Measurements from ENCODE around the gene MEGF8.
A peak's percentile ranks its signal among the peaks of the same experiment; 100 is the strongest.

The MEGF8 gene

GRCh38 chr19:42294471-42295137 is 30.8 kb upstream of the MEGF8 start:
- H3K27ac ChIP-seq, result no peak overlapping the region
- H3K9ac ChIP-seq, result no peak overlapping the region
- H2AFZ ChIP-seq, result no peak overlapping the region
- no peaks in the 10 kb centered on the region for H3K9me3 ChIP-seq (ENCODE audit: control insufficient read depth, low read length)
- H3K4me1 ChIP-seq, result no peaks in the 10 kb centered on the region
- no peak overlapping the region for H3K4me3 ChIP-seq (ENCODE audit: low read depth, low read length)
- H3K36me3 ChIP-seq (ENCODE audit: control insufficient read depth, insufficient read depth, low read length), result no peaks in the 10 kb centered on the region
- H3K27me3 ChIP-seq (ENCODE audit: control insufficient read depth, insufficient read depth, low read length), result no peaks in the 10 kb centered on the region
- H3K79me2 ChIP-seq, result no peaks in the 10 kb centered on the region
- H3K4me2 ChIP-seq (ENCODE audit: low read length), result no peak overlapping the region
- TF ChIP-seq CTCF (IDR thresholded peaks at IDR 0.05), result no peak

GRCh38 chr19:42295342-42295741 is 30.1 kb upstream of the MEGF8 start:
- Histone ChIP-seq H3K9me3 (ENCODE audit: control insufficient read depth, low read length) (no peaks in the 10 kb centered on the region), H2AFZ (no peak overlapping the region), H3K79me2 (no peaks in the 10 kb centered on the region), H3K27me3 (ENCODE audit: control insufficient read depth, insufficient read depth, low read length) (no peaks in the 10 kb centered on the region), H3K36me3 (ENCODE audit: control insufficient read depth, insufficient read depth, low read length) (no peaks in the 10 kb centered on the region), H3K4me2 (ENCODE audit: low read length) (no peak overlapping the region), H3K4me3 (ENCODE audit: low read depth, low read length) (no peak overlapping the region), H3K9ac (no peak overlapping the region), H3K27ac (no peak overlapping the region), H3K4me1 (no peaks in the 10 kb centered on the region)
- TF ChIP-seq CTCF (IDR thresholded peaks at IDR 0.05), result no peak

- no peak overlapping the region for H3K4me2 ChIP-seq (ENCODE audit: low read length)
- no peaks in the 10 kb centered on the region for H3K36me3 ChIP-seq (ENCODE audit: control insufficient read depth, insufficient read depth, low read length)
- peak; percentile 97 for TF ChIP-seq CTCF (IDR thresholded peaks at IDR 0.05)
- H3K9ac ChIP-seq, result no peak overlapping the region
- H3K4me1 ChIP-seq, result no peaks in the 10 kb centered on the region
- no peaks in the 10 kb centered on the region for H3K9me3 ChIP-seq (ENCODE audit: control insufficient read depth, low read length)
- H3K79me2 ChIP-seq, result no peaks in the 10 kb centered on the region
- no peak overlapping the region for H2AFZ ChIP-seq
- no peak overlapping the region for H3K27ac ChIP-seq
- no peak overlapping the region for H3K4me3 ChIP-seq (ENCODE audit: low read depth, low read length)
- no peaks in the 10 kb centered on the region for H3K27me3 ChIP-seq (ENCODE audit: control insufficient read depth, insufficient read depth, low read length)
Observed at GRCh38 chr19:42295831-42296525, 29.5 kb upstream of the MEGF8 start.

GRCh38 chr19:42297039-42297438 is 28.4 kb upstream of the MEGF8 start:
- H2AFZ ChIP-seq, result no peak overlapping the region
- H3K4me2 ChIP-seq (ENCODE audit: low read length), result no peak overlapping the region
- H3K9ac ChIP-seq, result no peak overlapping the region
- no peak overlapping the region for H3K4me3 ChIP-seq (ENCODE audit: low read depth, low read length)
- no peaks in the 10 kb centered on the region for H3K27me3 ChIP-seq (ENCODE audit: control insufficient read depth, insufficient read depth, low read length)
- no peaks in the 10 kb centered on the region for H3K79me2 ChIP-seq
- no peaks in the 10 kb centered on the region for H3K36me3 ChIP-seq (ENCODE audit: control insufficient read depth, insufficient read depth, low read length)
- no peak overlapping the region for H3K27ac ChIP-seq
- peaks cover 2% of the 10 kb centered on the region for H3K4me1 ChIP-seq
- no peaks in the 10 kb centered on the region for H3K9me3 ChIP-seq (ENCODE audit: control insufficient read depth, low read length)
- TF ChIP-seq CTCF (IDR thresholded peaks at IDR 0.05), result no peak
